Testis (tissue), 3 donors: ENCODE results near the gene SIGLEC9. TPM values are rescaled to one million over a fixed set of nuclear protein-coding genes. Genes with fewer than 3 reads are reported as not detected.

Experiments
- DNase-seq: peaks from one replicate; pipeline ENCODE4 v3.0.0-alpha.2; 2019
- H3K27ac ChIP-seq, 2 donors: fragments of 200-600 bp; sonication (generic); one replicate each; pipeline ENCODE4 v1.5.1; 2019
- H3K27me3 ChIP-seq: fragments of 200-600 bp; sonication (generic); one replicate; pipeline ENCODE4 v1.5.1; 2019
- H3K36me3 ChIP-seq: fragments of 200-600 bp; sonication (generic); one replicate; pipeline ENCODE4 v1.5.1; 2017; ENCODE audit warnings: low read depth; ENCODE audit errors: missing control alignments
- H3K4me1 ChIP-seq: fragments of 200-600 bp; sonication (generic); one replicate; pipeline ENCODE4 v1.5.1; 2019
- H3K4me3 ChIP-seq, 2 donors: fragments of 200-600 bp; sonication (generic); one replicate each; pipeline ENCODE4 v1.5.1; 2017 to 2019
- H3K9me3 ChIP-seq: fragments of 200-600 bp; sonication (generic); one replicate; pipeline ENCODE4 v1.5.1; 2017
- CTCF ChIP-seq, 3 experiments: fragments of 450-650 bp in 2 of 3; fragments of 200-600 bp in 1 of 3; sonication (generic) in 1 of 3; IDR thresholded peaks; one replicate each; pipeline ENCODE4 v1.5.1; 2016 to 2019; ENCODE audit warnings: antibody characterized with exemption in 3 of 3, mild to moderate bottlenecking in 2 of 3, moderate library complexity in 1 of 3
- POLR2A ChIP-seq: fragments of 450-650 bp; IDR thresholded peaks from one replicate; pipeline ENCODE4 v1.6.1; 2017; ENCODE audit warnings: antibody characterized with exemption, mild to moderate bottlenecking, moderate library complexity
- WGBS, 2 donors: methylation state at CpG; one replicate each; pipeline ENCODE4 v1.1.5; 2018; 5-methylcytosine and 5-hydroxymethylcytosine counted together
- intact Hi-C: fragments of 100-400 bp; cut with DNase I; formaldehyde crosslinking; loops from one replicate; pipeline ENCODE4 v1.15.1; 2023; ENCODE audit warnings: low total_unique reads
- polyA plus RNA-seq: library from polyadenylated mRNA; stranded (reverse); fragments of 350-450 nt; fragmentation: Illumina TruSeq; extraction: RNeasy Lipid Tissue Mini Kit (QIAGEN cat#74804); gene quantifications from one replicate; pipeline ENCODE4 v1.2.3, GENCODE V29; 2014; ENCODE audit warnings: low read depth, low replicate concordance; ENCODE audit not compliant: insufficient read depth
- total RNA-seq, 2 donors: library from RNA; depleted of rRNA; stranded (reverse); fragments of >200 nt; gene quantifications; one replicate each; pipeline ENCODE4 v1.2.3, GENCODE V29; 2016

SIGLEC9 gene
- total and polyA plus RNA-seq, 3 donors from 2014 or later, result 2.6 to 5.1 (median 3.2) TPM

GRCh38 chr19:51083783-51084182 is 40.9 kb upstream of the SIGLEC9 start:
- Histone ChIP-seq H3K4me1 (no peaks in the 10 kb centered on the region), H3K27ac (no peak overlapping the region), H3K9me3 (no peaks in the 10 kb centered on the region), H3K4me3 (no peak overlapping the region), H3K27me3 (no peaks in the 10 kb centered on the region), H3K36me3 (no peaks in the 10 kb centered on the region)
- intact Hi-C loops, result loop anchor here (10.0 kb wide), 1 partner anchor 59 kb away; the partner anchor contains the start of gene KLK11
- TF ChIP-seq POLR2A (no peak), CTCF (IDR thresholded peaks at IDR 0.05) (no peak)
- DNase-seq, result no peak
- WGBS, 2 donors, result 85 to 92% methylated on average over 14 of the region's 14 CpGs

GRCh38 chr19:51084505-51084904 is 40.2 kb upstream of the SIGLEC9 start:
- Histone ChIP-seq H3K4me1 (no peaks in the 10 kb centered on the region), H3K27me3 (no peaks in the 10 kb centered on the region), H3K9me3 (no peaks in the 10 kb centered on the region), H3K36me3 (no peaks in the 10 kb centered on the region), H3K27ac (no peak overlapping the region), H3K4me3 (no peak overlapping the region)
- DNase-seq, result peak; percentile 11
- 90 to 92% methylated on average over 7 of the region's 7 CpGs for WGBS, 2 donors
- intact Hi-C loops, result loop anchor here (10.0 kb wide), 1 partner anchor 60 kb away; the partner anchor contains the start of gene KLK11
- no peak for TF ChIP-seq CTCF (IDR thresholded peaks at IDR 0.05)
- TF ChIP-seq POLR2A, result no peak

GRCh38 chr19:51086153-51086850 is 38.4 kb upstream of the SIGLEC9 start:
- 85 to 95% methylated on average over 18 of the region's 18 CpGs for WGBS, 2 donors
- TF ChIP-seq POLR2A (no peak), CTCF (IDR thresholded peaks at IDR 0.05) (no peak)
- no peak for DNase-seq

GRCh38 chr19:51089786-51090185 is 34.9 kb upstream of the SIGLEC9 start:
- intact Hi-C loops, result loop anchor here (10.0 kb wide), 1 partner anchor 65 kb away; the partner anchor contains the start of gene KLK11
- Histone ChIP-seq H3K4me3 (no peak overlapping the region), H3K9me3 (no peaks in the 10 kb centered on the region), H3K27me3 (no peaks in the 10 kb centered on the region), H3K36me3 (no peaks in the 10 kb centered on the region), H3K27ac (no peak overlapping the region), H3K4me1 (no peaks in the 10 kb centered on the region)
- TF ChIP-seq CTCF (IDR thresholded peaks at IDR 0.05) (no peak), POLR2A (no peak)
- 93 to 95% methylated on average over 17 of the region's 17 CpGs for WGBS, 2 donors
- no peak for DNase-seq

More at GRCh38 chr19:51086153-51086850, 38.4 kb upstream of the SIGLEC9 start:
- intact Hi-C loops, result loop anchor here (10.0 kb wide), 1 partner anchor 62 kb away; the partner anchor contains the start of gene KLK11
- no peak overlapping the region for H3K27ac ChIP-seq
- no peaks in the 10 kb centered on the region for H3K27me3 ChIP-seq
- H3K36me3 ChIP-seq, result no peaks in the 10 kb centered on the region
- H3K9me3 ChIP-seq, result no peaks in the 10 kb centered on the region
- H3K4me1 ChIP-seq, result no peaks in the 10 kb centered on the region
- H3K4me3 ChIP-seq, result no peak overlapping the region
